ENCODE results near the gene SWAP70.
"Not testable (repeated sequence)": the region's sequence is repeated elsewhere in the genome, so short reads cannot be mapped to it uniquely, and the experiment has no call there.

The SWAP70 gene

DNA sequence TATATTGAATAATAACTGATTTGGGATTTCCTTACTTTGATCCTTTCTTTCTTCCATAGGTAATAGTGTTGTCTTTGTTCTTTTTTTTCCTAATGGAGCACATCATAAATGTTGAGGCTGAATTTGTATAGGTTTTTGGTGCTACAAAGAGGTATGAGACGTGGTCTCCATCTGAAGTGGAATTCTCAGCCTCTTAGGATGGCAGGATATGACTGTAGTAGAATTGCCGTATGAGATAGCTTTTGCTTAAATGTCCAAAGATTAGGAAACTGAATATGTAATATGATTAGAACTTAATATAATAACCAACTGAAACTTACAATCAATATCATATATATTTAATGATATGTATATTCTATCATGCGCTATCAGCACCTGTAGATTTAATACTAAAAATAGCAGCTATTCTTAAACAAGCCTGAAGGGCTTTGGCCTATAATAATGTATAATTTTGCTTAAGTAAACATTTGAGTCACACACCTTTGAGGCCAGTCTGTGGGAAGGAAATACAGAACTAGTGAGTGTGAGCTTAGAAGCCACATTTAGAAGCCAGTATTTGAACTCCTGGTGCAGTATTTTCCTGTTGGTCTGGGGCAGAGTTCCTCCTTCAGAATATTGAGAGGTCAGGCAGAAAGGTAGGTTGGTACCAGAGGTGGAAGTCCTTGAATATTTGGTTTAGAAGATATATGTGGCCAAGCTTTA, 62.6 kb downstream of the SWAP70 start:
- DNase-seq = peak; percentile 18

DNA sequence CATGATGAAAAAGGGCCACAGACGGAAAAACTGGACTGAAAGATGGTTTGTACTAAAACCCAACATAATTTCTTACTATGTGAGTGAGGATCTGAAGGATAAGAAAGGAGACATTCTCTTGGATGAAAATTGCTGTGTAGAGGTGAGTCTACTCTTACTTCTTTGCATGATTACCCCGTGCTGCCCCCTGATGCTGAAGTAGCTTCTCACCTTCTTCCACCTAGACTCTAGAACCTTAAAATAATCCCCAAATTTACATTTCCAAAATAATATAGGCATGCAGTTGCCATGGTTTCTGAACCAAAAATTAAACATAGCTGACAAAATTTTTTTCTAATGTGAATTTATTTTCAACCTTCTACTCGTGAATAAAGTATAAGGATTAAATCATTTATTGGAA, 64.2 kb downstream of the SWAP70 start:
- DNase-seq = no peak

DNA sequence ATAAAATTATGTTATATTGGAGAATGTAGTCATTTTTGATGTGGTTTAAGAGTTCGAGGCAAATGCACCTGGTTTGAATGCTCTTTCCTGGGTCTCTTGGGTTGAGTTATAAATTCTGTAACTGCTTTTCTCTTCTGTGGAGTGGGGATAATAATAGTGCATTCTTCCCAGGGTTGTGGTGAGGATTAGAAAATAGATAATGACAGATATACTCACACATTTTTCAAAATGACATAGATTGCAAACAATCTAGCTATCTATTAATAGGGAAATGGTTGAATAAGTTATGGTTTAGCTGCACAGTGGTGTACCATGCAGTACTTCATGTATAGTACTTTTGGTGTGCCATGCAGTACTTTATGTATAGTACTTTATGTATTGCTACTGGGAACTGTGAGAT, 67.4 kb downstream of the SWAP70 start:
- DNase-seq = no peak

DNA sequence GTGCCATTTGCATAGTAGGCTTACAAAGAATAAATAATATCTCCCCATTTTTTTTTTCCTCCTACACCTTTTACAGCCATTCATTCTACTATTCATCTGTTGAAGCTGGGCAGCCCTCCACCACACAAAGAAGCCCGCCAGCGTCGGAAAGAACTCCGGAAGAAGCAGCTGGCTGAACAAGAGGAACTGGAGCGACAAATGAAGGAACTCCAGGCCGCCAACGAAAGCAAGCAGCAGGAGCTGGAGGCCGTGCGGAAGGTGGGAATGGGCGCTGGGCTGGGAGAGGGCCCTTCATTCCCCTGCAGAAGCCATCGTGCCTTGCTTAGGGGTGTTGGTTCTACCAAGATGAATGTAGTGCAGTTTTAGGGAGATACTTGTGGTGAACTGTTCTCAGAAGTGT, 68.6 kb downstream of the SWAP70 start:
- DNase-seq = no peak

DNA sequence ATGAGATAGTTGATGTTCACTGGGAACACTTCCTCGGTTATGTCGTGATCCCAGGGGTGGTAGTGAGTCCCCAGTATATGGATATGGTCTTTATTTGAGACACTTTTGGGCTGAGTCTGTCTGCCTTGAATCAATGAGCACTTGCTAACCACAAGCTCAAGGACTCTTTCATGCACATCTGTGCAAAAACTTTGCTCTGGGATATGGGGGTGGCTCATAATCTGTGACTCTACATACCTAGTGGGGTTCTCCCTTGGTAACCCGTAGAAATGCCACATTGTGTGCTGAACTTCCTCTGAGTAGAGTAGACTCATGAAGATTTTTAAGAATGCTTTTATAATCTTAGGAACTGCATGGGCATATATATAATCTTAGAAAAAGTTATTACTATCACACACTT, 69.3 kb downstream of the SWAP70 start:
- no peak for DNase-seq

DNA sequence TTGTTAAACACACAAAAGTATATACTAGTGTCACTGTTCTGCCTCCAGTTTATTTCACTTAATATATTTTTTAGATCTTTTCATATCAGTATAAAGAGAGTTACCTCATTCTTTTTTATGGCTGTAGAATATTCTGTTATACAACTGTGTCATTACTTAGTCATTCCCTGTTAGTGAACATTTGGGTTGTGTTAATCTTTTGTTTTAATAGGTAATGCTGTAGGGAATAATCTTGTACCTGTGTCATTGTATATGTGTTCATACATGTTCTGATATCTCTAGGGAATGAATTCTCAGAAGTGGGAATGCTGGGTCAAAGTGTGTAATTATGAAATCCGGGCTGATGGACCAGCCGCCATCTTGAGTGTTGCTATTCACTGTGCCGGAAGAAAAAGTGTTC, 71.4 kb downstream of the SWAP70 start:
- no peak for DNase-seq

DNA sequence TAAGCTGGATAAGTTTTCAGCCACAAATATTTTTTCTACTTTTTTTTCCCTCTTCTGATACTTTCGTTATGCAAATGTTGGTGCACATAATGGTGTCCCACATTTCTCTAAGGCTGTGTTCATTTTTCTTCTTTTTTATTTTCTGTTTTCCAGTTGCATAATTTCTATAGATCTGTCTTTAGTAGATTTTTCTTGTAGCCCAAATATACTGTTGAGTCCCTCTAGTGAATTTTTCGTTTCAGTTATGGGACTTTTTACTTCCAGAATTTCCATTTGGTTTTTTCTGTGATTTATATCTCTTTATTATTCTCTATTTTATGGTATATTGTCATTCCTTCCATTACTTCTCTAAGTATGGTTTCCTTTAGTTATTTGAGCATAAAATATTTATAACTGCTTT, 72.0 kb downstream of the SWAP70 start:
- DNase-seq = no peak

DNA sequence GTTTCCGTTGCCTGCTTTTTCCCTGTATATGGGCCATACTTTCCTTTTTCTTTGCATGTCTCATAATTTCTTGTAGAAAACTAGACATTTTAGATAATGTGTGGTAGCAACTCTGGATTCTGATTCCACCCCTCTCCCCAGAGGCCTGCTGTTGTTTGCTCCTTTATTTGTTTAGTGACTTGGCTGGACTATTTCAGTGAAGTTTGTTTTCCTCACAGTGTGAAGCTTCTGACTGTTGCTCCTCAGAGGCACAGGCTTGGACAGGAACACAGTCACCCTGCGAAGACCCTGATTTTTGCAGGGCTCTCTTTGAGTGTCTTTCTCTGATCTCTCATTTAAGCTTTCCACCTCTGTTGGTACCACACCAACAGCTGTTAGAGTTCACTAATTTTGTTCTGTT, 72.5 kb downstream of the SWAP70 start:
- no peak for DNase-seq

DNA sequence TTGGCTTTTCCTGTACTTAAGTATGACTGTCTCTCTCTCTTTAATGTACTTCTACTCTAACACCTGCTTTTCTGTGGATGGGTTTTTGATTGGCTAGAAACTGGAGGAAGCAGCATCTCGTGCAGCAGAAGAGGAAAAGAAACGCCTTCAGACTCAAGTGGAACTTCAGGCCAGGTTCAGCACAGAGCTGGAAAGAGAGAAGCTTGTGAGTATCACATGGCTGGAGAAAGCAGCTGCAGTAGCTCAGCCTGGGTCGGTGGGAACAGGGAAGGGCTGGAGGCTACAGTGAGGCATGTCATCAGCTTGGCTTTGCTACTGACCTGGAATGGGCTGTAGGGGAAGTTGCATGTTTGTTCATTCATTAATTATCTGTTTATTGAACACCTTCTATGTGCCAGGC, 74.2 kb downstream of the SWAP70 start:
- DNase-seq = no peak

DNA sequence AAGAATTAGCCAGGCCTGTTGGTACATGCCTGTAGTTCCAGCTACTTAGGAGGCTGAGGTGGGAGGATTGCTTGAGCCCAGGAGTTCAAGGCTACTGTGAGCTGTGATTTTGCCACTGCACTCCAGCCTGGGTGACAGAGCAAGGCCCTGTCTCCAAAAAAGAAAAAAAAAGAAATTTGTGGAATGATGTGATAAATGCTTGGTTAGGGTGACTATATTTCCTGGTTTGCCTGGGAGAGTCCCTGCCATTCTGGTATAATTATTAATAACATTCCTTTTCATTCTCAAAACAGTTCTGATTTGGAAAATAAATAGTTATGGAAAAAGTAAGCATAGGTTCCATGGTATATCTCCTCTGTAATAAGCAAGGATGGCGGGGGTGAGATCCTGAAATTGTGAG, 74.8 kb downstream of the SWAP70 start:
- DNase-seq = no peak

DNA sequence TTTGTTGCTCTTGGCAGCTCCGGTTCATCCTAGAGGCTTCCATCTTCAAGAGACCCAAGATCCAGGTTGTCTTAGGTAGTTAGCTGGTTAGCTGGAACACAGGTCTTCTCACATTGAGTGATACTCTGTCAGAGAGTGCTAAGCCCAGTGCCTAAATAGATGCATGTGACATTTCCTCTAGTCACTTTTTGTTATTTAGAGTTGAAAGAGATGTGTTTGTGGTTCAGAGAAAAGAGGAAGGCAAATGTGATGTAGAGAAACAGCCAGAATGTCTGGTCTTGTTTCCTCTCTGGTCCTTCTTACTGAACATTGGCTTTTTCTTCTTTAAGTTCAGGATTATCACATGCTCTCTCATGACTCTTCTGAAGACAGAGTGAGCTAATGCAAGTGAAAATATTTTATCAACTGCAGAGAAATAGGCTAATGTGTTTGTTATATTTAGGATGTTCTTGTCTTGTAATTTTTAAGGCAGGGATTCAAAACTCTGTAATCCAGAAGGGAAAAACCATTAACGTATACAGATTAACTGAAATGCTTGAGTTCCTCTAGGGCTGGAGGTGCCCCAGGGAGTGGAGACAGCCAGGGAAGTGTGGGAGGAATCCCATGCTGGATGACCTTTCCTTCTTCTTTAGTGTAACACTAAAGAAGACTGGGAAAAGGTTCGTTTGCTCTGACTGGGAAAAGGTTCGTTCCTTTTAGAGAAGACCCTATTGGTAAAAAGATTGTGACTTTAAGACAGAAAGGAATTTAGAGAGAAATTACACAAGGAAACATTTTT, 75.4 kb downstream of the SWAP70 start:
- no peak for DNase-seq

DNA sequence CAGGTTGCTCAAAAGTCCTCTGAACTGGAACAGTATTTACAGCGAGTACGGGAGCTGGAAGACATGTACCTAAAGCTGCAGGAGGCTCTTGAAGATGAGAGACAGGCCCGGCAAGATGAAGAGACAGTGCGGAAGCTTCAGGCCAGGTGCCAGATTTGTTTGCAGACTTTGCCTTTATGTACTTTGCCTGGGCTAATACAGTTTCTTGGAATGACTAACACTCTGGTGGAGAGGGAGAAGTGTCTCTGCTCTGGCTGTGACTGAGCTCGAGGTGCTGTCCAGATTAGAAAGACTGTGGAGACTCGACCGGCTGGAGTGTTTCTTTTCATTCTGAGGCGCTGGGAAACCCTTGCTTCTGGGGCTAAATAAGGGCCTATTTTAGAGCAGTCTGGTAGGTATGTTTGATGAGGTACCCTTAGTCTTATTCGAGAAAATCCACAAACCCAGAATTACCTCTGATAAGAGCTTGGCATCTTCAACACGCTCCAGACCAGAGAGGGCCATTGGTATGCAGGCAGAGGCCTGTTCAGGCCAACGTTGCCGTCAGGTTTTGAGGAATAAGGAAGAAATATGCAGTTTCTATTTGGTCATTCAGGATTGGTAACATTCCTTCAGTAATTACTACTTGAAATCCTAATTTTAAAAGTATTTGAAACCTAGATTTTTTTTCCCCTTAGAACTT, 76.5 kb downstream of the SWAP70 start:
- no peak for DNase-seq

DNA sequence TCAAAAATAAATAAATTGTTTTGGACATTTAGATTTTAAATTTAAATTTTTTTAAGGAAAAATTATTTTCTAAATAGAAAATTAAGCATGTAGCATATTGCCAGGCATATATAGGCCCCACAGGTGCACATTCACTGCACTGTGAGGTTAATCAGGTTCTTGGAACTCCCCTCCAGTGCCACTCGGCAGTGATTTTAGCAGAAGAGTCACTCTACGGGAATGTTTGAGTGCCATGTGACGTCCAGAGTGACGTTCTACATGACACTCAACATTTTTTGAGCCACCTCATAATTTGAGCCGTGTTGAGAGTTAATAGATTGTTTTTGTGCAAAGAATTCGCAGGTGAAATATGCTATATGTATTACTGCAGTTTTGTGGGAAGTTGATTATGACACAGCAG, 77.4 kb downstream of the SWAP70 start:
- no peak for DNase-seq

DNA sequence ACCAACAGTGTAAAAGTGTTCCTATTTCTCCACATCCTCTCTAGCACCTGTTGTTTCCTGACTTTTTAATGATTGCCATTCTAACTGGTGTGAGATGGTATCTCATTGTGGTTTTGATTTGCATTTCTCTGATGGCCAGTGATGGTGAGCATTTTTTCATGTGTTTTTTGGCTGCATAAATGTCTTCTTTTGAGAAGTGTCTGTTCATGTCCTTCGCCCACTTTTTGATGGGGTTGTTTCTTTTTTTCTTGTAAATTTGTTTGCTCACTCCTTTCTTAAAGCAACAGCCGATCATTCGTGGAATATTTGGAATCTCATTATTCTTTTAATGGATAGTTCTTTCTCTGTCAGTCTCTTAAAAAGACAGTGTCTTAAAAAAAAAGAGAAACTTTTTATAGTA, 79.6 kb downstream of the SWAP70 start:
- not testable (repeated sequence) for DNase-seq

DNA sequence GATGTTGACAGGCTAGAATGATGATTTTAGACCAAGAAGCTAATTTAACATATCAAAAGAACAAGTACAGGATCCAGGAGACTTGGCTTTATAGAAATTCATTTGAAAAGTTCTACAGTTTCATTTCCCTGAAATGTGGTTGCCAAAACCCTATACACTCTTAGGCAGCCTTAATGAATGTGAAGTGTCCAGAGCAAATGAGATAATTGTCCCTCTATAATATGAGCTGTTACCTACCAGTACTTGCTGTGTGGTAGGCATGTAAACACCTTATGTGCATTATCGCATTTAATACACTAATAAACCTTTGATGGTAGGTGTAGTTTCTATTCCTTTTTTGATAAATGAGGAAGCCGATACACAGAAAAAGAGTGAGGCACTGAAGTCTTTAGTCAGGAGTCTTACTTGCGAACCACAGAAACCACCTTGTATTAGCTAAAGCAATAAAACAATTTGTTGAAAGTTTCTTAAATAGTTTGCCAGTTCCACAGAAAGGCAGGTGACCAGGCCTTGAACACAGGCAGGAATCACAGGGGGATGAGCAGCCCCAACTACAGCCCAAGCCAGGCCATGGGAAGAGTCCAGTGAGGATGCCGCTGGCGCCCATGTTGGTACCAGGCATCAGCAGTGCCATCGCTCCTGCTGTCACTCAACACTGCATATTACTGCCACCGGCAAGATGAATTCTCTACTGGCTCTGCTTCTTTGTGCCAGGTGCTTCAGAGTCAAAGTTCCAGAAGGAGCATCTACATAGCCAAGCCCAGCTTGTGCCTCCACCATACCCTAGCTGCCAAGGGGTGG, 81.7 kb downstream of the SWAP70 start:
- DNase-seq = no peak

DNA sequence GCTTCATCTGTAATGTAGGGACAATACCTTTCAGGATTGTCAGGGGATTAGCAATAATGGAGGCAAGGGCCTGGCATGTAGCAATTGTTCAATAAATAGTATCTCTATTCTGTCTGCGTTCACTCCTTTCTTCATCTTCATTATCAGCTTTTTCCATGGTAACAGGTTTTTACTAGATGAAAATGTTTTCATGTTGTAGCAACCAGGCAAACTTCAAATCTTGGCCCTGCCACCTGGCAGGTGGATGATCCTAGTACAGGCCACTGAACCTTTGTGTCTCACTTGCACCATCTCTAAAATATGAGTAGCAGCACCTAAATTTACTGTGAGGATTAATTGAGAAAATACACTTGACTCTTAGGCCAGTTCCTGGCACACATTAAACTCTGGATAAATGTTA, 83.4 kb downstream of the SWAP70 start:
- DNase-seq = no peak

DNA sequence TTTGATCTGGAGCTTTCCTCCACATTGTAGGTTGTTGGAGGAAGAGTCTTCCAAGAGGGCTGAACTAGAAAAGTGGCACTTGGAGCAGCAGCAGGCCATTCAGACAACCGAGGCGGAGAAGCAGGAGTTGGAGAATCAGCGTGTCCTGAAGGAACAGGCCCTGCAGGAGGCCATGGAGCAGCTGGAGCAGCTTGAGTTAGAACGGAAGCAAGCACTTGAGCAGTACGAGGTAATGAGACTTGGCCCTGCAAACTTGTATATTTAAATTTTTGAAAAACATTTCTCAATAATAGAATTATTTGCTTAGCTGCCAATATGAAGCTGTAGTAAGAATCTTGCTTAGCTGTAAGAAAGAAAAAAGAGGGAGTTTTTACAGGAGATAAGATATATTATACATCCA, 84.0 kb downstream of the SWAP70 start:
- DNase-seq = no peak

DNA sequence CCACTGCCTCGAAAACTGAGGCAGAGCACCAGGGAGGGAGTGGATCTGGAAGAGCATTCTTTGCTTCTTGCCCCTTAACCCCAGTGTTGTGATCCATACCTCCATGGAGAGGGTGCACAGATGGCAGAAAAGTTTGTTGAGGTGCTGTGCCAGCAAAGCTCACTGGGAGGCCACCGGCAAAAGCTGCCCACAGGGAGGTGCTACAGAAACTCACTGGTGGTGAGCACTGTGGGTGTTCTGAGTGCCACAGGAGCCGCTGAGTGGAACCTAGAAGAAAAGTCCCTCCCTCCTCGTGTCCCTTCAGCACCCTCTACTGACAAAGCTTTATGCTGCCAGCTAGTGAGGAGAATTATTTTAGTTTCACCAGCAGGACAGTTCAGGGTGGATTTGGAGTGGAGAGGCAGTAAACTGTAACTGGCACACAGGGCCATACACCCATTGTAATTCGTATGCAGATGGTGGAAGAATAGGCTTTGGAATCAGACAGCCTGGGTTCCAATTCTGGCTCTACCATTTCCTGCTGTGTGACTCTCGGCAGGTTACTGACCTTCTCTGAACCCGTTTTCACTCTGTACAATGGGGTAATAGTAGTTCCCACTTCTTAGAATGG, 84.6 kb downstream of the SWAP70 start:
- DNase-seq = peak; percentile 20

DNA sequence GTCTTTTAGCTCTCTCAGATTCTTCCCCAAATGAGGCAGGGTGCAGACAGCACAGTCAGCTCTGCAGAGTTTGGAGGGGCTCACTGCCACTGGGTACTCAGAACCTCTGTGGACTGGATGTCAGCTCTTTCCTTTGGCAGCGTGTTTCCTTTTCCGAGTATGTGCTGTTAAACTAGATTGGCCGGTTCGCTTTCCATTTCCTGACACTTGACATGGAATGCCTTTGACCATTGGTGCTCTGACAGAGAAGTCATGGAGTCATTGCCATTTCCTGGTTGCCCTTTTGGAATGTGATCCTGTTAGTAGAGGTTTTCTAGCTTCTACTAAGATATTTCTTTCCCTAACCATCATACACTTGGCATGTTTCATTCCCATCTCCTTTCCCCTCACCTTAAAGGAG, 86.7 kb downstream of the SWAP70 start:
- no peak for DNase-seq

DNA sequence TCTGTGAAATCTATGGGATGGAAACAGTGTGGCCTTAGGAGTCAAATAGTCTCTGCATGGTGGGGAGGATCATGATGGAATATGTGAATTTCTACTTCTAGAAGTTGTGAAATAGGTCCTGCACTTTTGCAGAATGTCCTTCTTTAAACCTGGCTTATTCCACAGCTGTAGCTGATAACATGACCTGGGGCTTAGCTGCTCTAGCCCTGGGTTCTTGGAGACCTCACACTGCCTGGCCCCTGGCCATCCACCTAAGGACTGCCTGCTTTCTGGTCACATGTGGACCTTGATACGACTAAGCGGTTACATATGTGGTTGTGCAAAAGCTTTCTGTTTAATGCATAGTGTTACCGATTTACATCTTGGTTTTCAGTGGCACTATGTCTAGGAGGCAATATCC, 88.2 kb downstream of the SWAP70 start:
- no peak for DNase-seq

DNA sequence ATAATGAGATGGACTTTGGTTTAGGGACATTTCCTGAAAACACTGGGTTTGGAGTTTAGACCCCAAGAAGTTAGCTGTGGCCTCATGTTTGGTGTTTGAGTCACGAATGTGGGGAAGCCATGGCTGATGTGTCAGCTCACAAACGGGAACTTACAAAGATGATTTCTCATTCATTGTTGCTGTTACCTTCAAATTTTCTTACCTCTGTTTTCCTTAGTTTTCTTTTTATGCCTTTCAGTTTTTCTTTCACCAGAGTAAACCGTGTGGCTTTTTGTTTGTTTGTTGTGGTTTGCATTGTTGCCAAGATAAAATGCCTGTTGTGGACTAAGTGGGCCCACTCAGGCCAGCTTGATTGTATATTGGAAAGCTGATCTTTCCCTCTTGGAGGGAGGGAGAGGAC, 89.1 kb downstream of the SWAP70 start:
- DNase-seq = no peak

DNA sequence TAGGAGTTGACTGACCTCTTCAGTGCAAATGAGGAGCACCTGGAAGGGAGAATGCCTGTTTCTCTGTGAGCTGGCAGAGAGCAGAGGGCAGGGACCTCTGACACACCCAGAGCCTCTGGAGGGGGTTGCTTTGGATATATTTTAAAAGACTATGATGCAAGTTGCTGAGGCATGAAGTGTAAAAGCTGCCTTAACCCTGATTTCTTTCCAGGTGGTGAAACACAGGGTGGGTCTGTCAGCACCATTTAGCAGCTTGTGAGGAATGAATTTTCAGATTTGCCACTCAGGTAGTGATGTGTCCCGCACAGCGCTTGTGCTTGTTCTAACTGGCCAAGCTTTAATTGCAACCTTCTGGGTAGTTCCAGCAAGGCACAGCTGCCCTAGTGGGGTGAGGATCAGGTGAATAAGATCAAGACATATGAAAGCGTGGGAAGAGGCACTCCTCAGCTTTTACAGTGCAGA, 90.2 kb downstream of the SWAP70 start:
- no peak for DNase-seq

Measured in NCI-H1105 treated with DMSO at 0.1 percent for 48 hours (cell line).